ENCODE results near the gene BAIAP2.
A peak's percentile ranks its signal among the peaks of the same experiment; 100 is the strongest.

The BAIAP2 gene

GRCh38 chr17:80990921-80991644, 43.9 kb upstream of the BAIAP2 start:
- peak overlapping the region; percentile 50 for H3K27ac ChIP-seq
- H3K27me3 ChIP-seq, result peaks cover 17% of the 10 kb centered on the region

GRCh38 chr17:80991645-80992076, 43.3 kb upstream of the BAIAP2 start, which contains the start of gene CHMP6:
TSS of gene CHMP6 (plus strand) at chr17:80991841. CDS start at chr17:80991919, 78 bp downstream.
- peaks cover 26 to 39% of the 10 kb centered on the region in 2 experiments for H3K4me1 ChIP-seq (ENCODE audit: control insufficient read depth in 1 of 2, insufficient read depth in 1 of 2, low read depth in 1 of 2, low read length in 1 of 2)

More at GRCh38 chr17:80990921-80991644, 43.9 kb upstream of the BAIAP2 start:
- H3K4me1 ChIP-seq (ENCODE audit: control insufficient read depth in 1 of 2, insufficient read depth in 1 of 2, low read depth in 1 of 2, low read length in 1 of 2), result peaks cover 32 to 44% of the 10 kb centered on the region in 2 experiments
- no peak for TF ChIP-seq CTCF (IDR thresholded peaks at IDR 0.05)
- no peaks in the 10 kb centered on the region for H3K9me3 ChIP-seq
- H3K4me3 ChIP-seq (ENCODE audit: low read depth in 1 of 2, low read length in 1 of 2), result peak overlapping the region; percentile 73 to 82
- H3K36me3 ChIP-seq, result peaks cover 13% of the 10 kb centered on the region

GRCh38 chr17:80992077-80992947, 42.6 kb upstream of the BAIAP2 start:
- TF ChIP-seq CTCF (IDR thresholded peaks at IDR 0.05), result no peak
- peaks cover 26% of the 10 kb centered on the region for H3K36me3 ChIP-seq
- H3K4me3 ChIP-seq (ENCODE audit: low read depth in 1 of 2, low read length in 1 of 2), result peak overlapping the region; percentile 73 to 82
- peak overlapping the region; percentile 50 for H3K27ac ChIP-seq
- H3K4me1 ChIP-seq (ENCODE audit: control insufficient read depth in 1 of 2, insufficient read depth in 1 of 2, low read depth in 1 of 2, low read length in 1 of 2), result peaks cover 20 to 33% of the 10 kb centered on the region in 2 experiments
- peaks cover 17% of the 10 kb centered on the region for H3K27me3 ChIP-seq
- no peaks in the 10 kb centered on the region for H3K9me3 ChIP-seq

More at GRCh38 chr17:80991645-80992076, 43.3 kb upstream of the BAIAP2 start, which contains the start of gene CHMP6:
- peak; percentile 33 for TF ChIP-seq CTCF (IDR thresholded peaks at IDR 0.05)
- H3K36me3 ChIP-seq, result peaks cover 19% of the 10 kb centered on the region
- H3K9me3 ChIP-seq, result no peaks in the 10 kb centered on the region
- H3K4me3 ChIP-seq (ENCODE audit: low read depth in 1 of 2, low read length in 1 of 2), result peak within 1 kb of the TSS; percentile 73 to 82
- H3K27ac ChIP-seq, result peak within 1 kb of the TSS; percentile 50
- peaks cover 17% of the 10 kb centered on the region for H3K27me3 ChIP-seq

GRCh38 chr17:80992948-80993624, 41.9 kb upstream of the BAIAP2 start:
- H3K27me3 ChIP-seq, result peaks cover 17% of the 10 kb centered on the region
- peak overlapping the region; percentile 73 to 82 for H3K4me3 ChIP-seq (ENCODE audit: low read depth in 1 of 2, low read length in 1 of 2)
- H3K27ac ChIP-seq, result no peak overlapping the region
- H3K9me3 ChIP-seq, result no peaks in the 10 kb centered on the region
- H3K36me3 ChIP-seq, result peaks cover 34% of the 10 kb centered on the region
- H3K4me1 ChIP-seq (ENCODE audit: control insufficient read depth in 1 of 2, insufficient read depth in 1 of 2, low read depth in 1 of 2, low read length in 1 of 2), result peaks cover 17 to 30% of the 10 kb centered on the region in 2 experiments
- no peak for TF ChIP-seq CTCF (IDR thresholded peaks at IDR 0.05)

GRCh38 chr17:80995131-80995530, 39.8 kb upstream of the BAIAP2 start:
- Histone ChIP-seq H3K4me3 (ENCODE audit: low read depth in 1 of 2, low read length in 1 of 2) (no peak overlapping the region), H3K4me1 (ENCODE audit: control insufficient read depth in 1 of 2, insufficient read depth in 1 of 2, low read depth in 1 of 2, low read length in 1 of 2) (peaks cover 17% of the 10 kb centered on the region in 2 experiments), H3K27ac (no peak overlapping the region), H3K27me3 (peaks cover 5% of the 10 kb centered on the region), H3K9me3 (no peaks in the 10 kb centered on the region), H3K36me3 (peaks cover 54% of the 10 kb centered on the region)
- no peak for TF ChIP-seq CTCF (IDR thresholded peaks at IDR 0.05)
